Neuronal stem cell (in vitro differentiated cells): ENCODE results near the gene PLET1.

Experiments
- DNase-seq: peaks from one replicate; pipeline ENCODE4 v3.0.0-alpha.2; 2013; ENCODE audit warnings: low spot score
- H2AFZ ChIP-seq: one replicate; pipeline ENCODE4 v1.6.1; 2013; ENCODE audit warnings: mild to moderate bottlenecking, low read length, inconsistent platforms
- H2AK5ac ChIP-seq: 2 replicates; pipeline ENCODE4 v1.6.1; 2013; ENCODE audit warnings: low read depth, mild to moderate bottlenecking, inconsistent platforms, low read length, moderate library complexity, mixed read lengths
- H2BK120ac ChIP-seq: 2 replicates; pipeline ENCODE4 v1.6.1; 2013; ENCODE audit warnings: low read depth, mild to moderate bottlenecking, inconsistent platforms, low read length, moderate library complexity, mixed read lengths
- H2BK12ac ChIP-seq: one replicate; pipeline ENCODE4 v1.6.1; 2013; ENCODE audit warnings: low read length, inconsistent platforms
- H2BK15ac ChIP-seq: 2 replicates; pipeline ENCODE4 v1.6.1; 2013; ENCODE audit warnings: mild to moderate bottlenecking, low read length, inconsistent platforms, mixed read lengths
- H2BK5ac ChIP-seq: one replicate; pipeline ENCODE4 v1.6.1; 2013; ENCODE audit warnings: inconsistent platforms, mild to moderate bottlenecking, low read length, moderate library complexity
- H3K14ac ChIP-seq: one replicate; pipeline ENCODE4 v1.6.1; 2013; ENCODE audit warnings: low read length, inconsistent platforms
- H3K18ac ChIP-seq: 2 replicates; pipeline ENCODE4 v1.6.1; 2013; ENCODE audit warnings: low read length, inconsistent platforms
- H3K23ac ChIP-seq: 2 replicates; pipeline ENCODE4 v1.6.1; 2013; ENCODE audit warnings: low read depth, mild to moderate bottlenecking, mixed read lengths, low read length, inconsistent platforms; ENCODE audit not compliant: poor library complexity
- H3K27ac ChIP-seq: replicated peaks from 3 replicates; pipeline ENCODE4 v1.5.1; 2013; ENCODE audit warnings: low read length, inconsistent platforms
- H3K27me3 ChIP-seq, 3 experiments: 2 replicates each; pipeline ENCODE4 v1.6.1; 2013; ENCODE audit warnings: low read length in 3 of 3, mild to moderate bottlenecking in 2 of 3, inconsistent platforms in 1 of 3, low read depth in 1 of 3, mixed read lengths in 1 of 3, moderate library complexity in 1 of 3; ENCODE audit not compliant: control insufficient read depth in 3 of 3, insufficient read depth in 3 of 3
- H3K36me3 ChIP-seq, 2 donors: replicated peaks in 1 of 2; 2 replicates each; pipeline ENCODE4 v1.6.1; 2013; ENCODE audit warnings: low read length in 2 of 2; ENCODE audit not compliant: control insufficient read depth in 2 of 2, insufficient read depth in 2 of 2
- H3K4ac ChIP-seq: 2 replicates; pipeline ENCODE4 v1.6.1; 2013; ENCODE audit warnings: inconsistent platforms, mild to moderate bottlenecking, low read length, moderate library complexity
- H3K4me1 ChIP-seq, 2 donors: 1 replicate in 1 of 2; 2 replicates in 1 of 2; pipeline ENCODE4 v1.6.1; 2013; ENCODE audit warnings: low read length in 2 of 2, low read depth in 1 of 2; ENCODE audit not compliant: control insufficient read depth in 2 of 2, insufficient read depth in 1 of 2
- H3K4me2 ChIP-seq: one replicate; pipeline ENCODE4 v1.6.1; 2013; ENCODE audit warnings: mild to moderate bottlenecking, low read length, inconsistent platforms; ENCODE audit not compliant: insufficient read depth, poor library complexity, severe bottlenecking
- H3K4me3 ChIP-seq, 2 donors: 2 replicates each; pipeline ENCODE4 v1.5.1; 2013; ENCODE audit warnings: low read length in 2 of 2, mild to moderate bottlenecking in 2 of 2, inconsistent platforms in 1 of 2, moderate library complexity in 1 of 2
- H3K79me1 ChIP-seq: one replicate; pipeline ENCODE4 v1.6.1; 2013; ENCODE audit warnings: low read depth, mild to moderate bottlenecking, inconsistent platforms, low read length, moderate library complexity
- H3K9ac ChIP-seq: one replicate; pipeline ENCODE4 v1.6.1; 2013; ENCODE audit warnings: mild to moderate bottlenecking, low read depth, low read length, inconsistent platforms; ENCODE audit not compliant: poor library complexity
- H3K9me3 ChIP-seq, 2 donors: replicated peaks in 1 of 2; 2 replicates each; pipeline versions ENCODE3 to v1.6.1; 2013; ENCODE audit warnings: low read length in 2 of 2, mild to moderate bottlenecking in 2 of 2, inconsistent platforms in 1 of 2, low read depth in 1 of 2, mixed read lengths in 1 of 2, moderate library complexity in 1 of 2; ENCODE audit not compliant: control insufficient read depth in 2 of 2, insufficient read depth in 1 of 2
- H4K8ac ChIP-seq: one replicate; pipeline ENCODE4 v1.6.1; 2013; ENCODE audit warnings: low read depth, mild to moderate bottlenecking, inconsistent platforms, low read length, moderate library complexity
- H4K91ac ChIP-seq: one replicate; pipeline ENCODE4 v1.6.1; 2013; ENCODE audit warnings: low read length, low read depth, mild to moderate bottlenecking, inconsistent platforms; ENCODE audit not compliant: poor library complexity
- WGBS, 2 donors: extraction: QIAGEN DNeasy Blood & Tissue Kit; methylation state at CpG; one replicate each; pipeline ENCODE4 v1.1.7; 2013; ENCODE audit warnings: missing lambda C conversion rate in 2 of 2, mixed read lengths in 1 of 2; ENCODE audit not compliant: insufficient read length in 2 of 2, insufficient replicate concordance in 1 of 2; ENCODE audit errors: extremely low coverage in 2 of 2; 5-methylcytosine and 5-hydroxymethylcytosine counted together

The PLET1 gene

GRCh38 chr11:112268406-112268805, 7.7 kb upstream of the PLET1 start:
- no peak overlapping the region for H4K91ac ChIP-seq
- no peaks in the 10 kb centered on the region for H3K9me3 ChIP-seq
- no peak for DNase-seq
- no peak overlapping the region for H3K18ac ChIP-seq
- H2BK120ac ChIP-seq, result no peak overlapping the region
- H3K4me2 ChIP-seq, result no peak overlapping the region
- no peaks in the 10 kb centered on the region for H3K36me3 ChIP-seq
- no peak overlapping the region for H3K23ac ChIP-seq
- no CpG with 5 or more reads among the region's 5 CpGs for WGBS, 2 donors
- no peaks in the 10 kb centered on the region for H3K79me1 ChIP-seq
- no peak overlapping the region for H3K14ac ChIP-seq
- H2BK15ac ChIP-seq, result no peak overlapping the region
- no peak overlapping the region for H2BK12ac ChIP-seq
- H2AK5ac ChIP-seq, result no peak overlapping the region
- H3K4ac ChIP-seq, result no peak overlapping the region
- H3K27me3 ChIP-seq, result peaks cover 0 to 8% (median 0%) of the 10 kb centered on the region in 3 experiments
- no peak overlapping the region for H2AFZ ChIP-seq
- no peaks in the 10 kb centered on the region for H3K4me1 ChIP-seq
- H4K8ac ChIP-seq, result no peak overlapping the region
- no peak overlapping the region for H3K4me3 ChIP-seq
- no peak overlapping the region for H3K27ac ChIP-seq
- no peak overlapping the region for H2BK5ac ChIP-seq
- H3K9ac ChIP-seq, result no peak overlapping the region

DNA sequence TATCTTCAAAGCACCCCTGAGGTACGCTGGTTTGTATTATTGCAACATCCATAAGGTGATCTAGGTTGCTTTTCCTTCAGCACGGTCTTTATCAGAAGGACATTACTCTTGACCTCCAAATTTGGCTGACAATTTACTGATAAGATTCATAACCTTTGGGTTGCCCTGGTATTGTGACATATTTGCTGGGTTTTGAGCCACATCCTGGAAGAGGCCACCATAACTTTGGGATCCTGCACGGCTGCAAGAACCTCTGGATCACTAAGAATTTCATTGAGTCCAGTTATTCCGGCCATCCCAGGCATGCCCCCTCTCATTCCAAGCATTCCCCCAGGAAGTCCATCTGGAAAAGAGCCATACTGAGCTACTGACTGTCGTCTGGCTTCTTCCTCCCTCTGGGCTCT, 6.5 kb upstream of the PLET1 start:
- Histone ChIP-seq H3K9ac (no peak overlapping the region), H3K4me2 (no peak overlapping the region), H3K4me3 (no peak overlapping the region), H3K27ac (no peak overlapping the region), H2AK5ac (no peak overlapping the region), H3K4me1 (no peaks in the 10 kb centered on the region), H3K27me3 (peaks cover 0 to 8% (median 0%) of the 10 kb centered on the region in 3 experiments), H2AFZ (no peak overlapping the region), H3K14ac (no peak overlapping the region), H2BK120ac (no peak overlapping the region), H3K9me3 (no peaks in the 10 kb centered on the region), H3K23ac (no peak overlapping the region), H3K36me3 (no peaks in the 10 kb centered on the region), H2BK15ac (no peak overlapping the region), H3K18ac (no peak overlapping the region), H3K4ac (no peak overlapping the region), H2BK12ac (no peak overlapping the region), H3K79me1 (no peaks in the 10 kb centered on the region), H2BK5ac (no peak overlapping the region), H4K8ac (no peak overlapping the region), H4K91ac (no peak overlapping the region)
- WGBS, 2 donors, result no CpG with 5 or more reads among the region's 5 CpGs
- no peak for DNase-seq

GRCh38 chr11:112266410-112266778, 5.7 kb upstream of the PLET1 start:
- Histone ChIP-seq H3K9ac (no peak overlapping the region), H3K23ac (no peak overlapping the region), H4K8ac (no peak overlapping the region), H2BK15ac (no peak overlapping the region), H3K4me2 (no peak overlapping the region), H3K4me3 (no peak overlapping the region), H3K9me3 (no peaks in the 10 kb centered on the region), H3K18ac (no peak overlapping the region), H3K27me3 (peaks cover 0 to 8% (median 0%) of the 10 kb centered on the region in 3 experiments), H2BK120ac (no peak overlapping the region), H3K27ac (no peak overlapping the region), H2AFZ (no peak overlapping the region), H2BK5ac (no peak overlapping the region), H2BK12ac (no peak overlapping the region), H3K79me1 (no peaks in the 10 kb centered on the region), H2AK5ac (no peak overlapping the region), H3K14ac (no peak overlapping the region), H3K4ac (no peak overlapping the region), H3K4me1 (no peaks in the 10 kb centered on the region), H3K36me3 (no peaks in the 10 kb centered on the region), H4K91ac (no peak overlapping the region)
- DNase-seq, result no peak
- WGBS, 2 donors, result no CpG with 5 or more reads among the region's 3 CpGs

- H3K4me1 ChIP-seq, result no peaks in the 10 kb centered on the region
- H3K18ac ChIP-seq, result no peak overlapping the region
- no peak overlapping the region for H3K9ac ChIP-seq
- no peak overlapping the region for H3K4ac ChIP-seq
- H4K91ac ChIP-seq, result no peak overlapping the region
- H3K4me3 ChIP-seq, result no peak overlapping the region
- H3K27ac ChIP-seq, result no peak overlapping the region
- no peaks in the 10 kb centered on the region for H3K9me3 ChIP-seq
- no peak overlapping the region for H2AFZ ChIP-seq
- no CpG with 5 or more reads among the region's 11 CpGs for WGBS, 2 donors
- no peak overlapping the region for H2BK120ac ChIP-seq
- H2AK5ac ChIP-seq, result no peak overlapping the region
- H3K23ac ChIP-seq, result no peak overlapping the region
- H2BK15ac ChIP-seq, result no peak overlapping the region
- H3K36me3 ChIP-seq, result no peaks in the 10 kb centered on the region
- H2BK12ac ChIP-seq, result no peak overlapping the region
- no peaks in the 10 kb centered on the region for H3K79me1 ChIP-seq
- no peak overlapping the region for H3K4me2 ChIP-seq
- H3K14ac ChIP-seq, result no peak overlapping the region
- DNase-seq, result no peak
- no peak overlapping the region for H4K8ac ChIP-seq
- H3K27me3 ChIP-seq, result peaks cover 0 to 8% (median 0%) of the 10 kb centered on the region in 3 experiments
- H2BK5ac ChIP-seq, result no peak overlapping the region
Observed at GRCh38 chr11:112265659-112266409, 5.2 kb upstream of the PLET1 start.
